MM.1S (cell line): ENCODE data around the gene ZNF282.

Source experiments
- EZH2 ChIP-seq: fragments of 300-600 bp; sonication (generic); optimal IDR thresholded peaks from 2 replicates; pipeline ENCODE3; 2017; ENCODE audit warnings: low read depth, mild to moderate bottlenecking, antibody characterized with exemption, low read length, mixed read lengths
- EZH2phosphoT487 ChIP-seq: fragments of 300-600 bp; sonication (generic); IDR thresholded peaks from 2 replicates; pipeline ENCODE4 v1.6.1; 2018; ENCODE audit warnings: antibody characterized with exemption, low read length

- no peak for TF ChIP-seq EZH2phosphoT487
- TF ChIP-seq EZH2 = no peak
These were observed 45.3 kb downstream of the ZNF282 start for GRCh38 chr7:149240637-149241036.
